ENCODE measurements around the gene PIAS1. TPM values are rescaled to one million over a fixed set of nuclear protein-coding genes. Genes with fewer than 3 reads are reported as not detected.

PIAS1 gene
- total RNA-seq, 1 experiment from 2014 or later, result 25.9 TPM

- TF ChIP-seq EGR1 (IDR thresholded peaks at IDR 0.05; ENCODE audit: low read depth), result no peak
- TF ChIP-seq ZBTB33 (IDR thresholded peaks at IDR 0.05; ENCODE audit: extremely low read depth, insufficient replicate concordance, low read length), result no peak
- TF ChIP-seq CEBPB (IDR thresholded peaks at IDR 0.05; ENCODE audit: low read depth), result no peak
- TF ChIP-seq CBX3 (IDR thresholded peaks at IDR 0.05; ENCODE audit: low read depth), result no peak
- no peak for TF ChIP-seq EZH2phosphoT487 (IDR thresholded peaks at IDR 0.05; ENCODE audit: borderline replicate concordance)
- no peak for TF ChIP-seq MAX (IDR thresholded peaks at IDR 0.05)
- TF ChIP-seq CTCF (IDR thresholded peaks at IDR 0.05 in 2 of 3, conservative IDR thresholded peaks at IDR 0.05 in 1 of 3; ENCODE audit: borderline replicate concordance in 1 of 3, insufficient read depth in 1 of 3, low read depth in 2 of 3, low read length in 2 of 3), result no peak
- no peaks in the 10 kb centered on the region for H3K9me2 ChIP-seq (ENCODE audit: insufficient read depth)
- no peaks in the 10 kb centered on the region for H3K9me3 ChIP-seq (ENCODE audit: control insufficient read depth in 1 of 2, insufficient read depth in 1 of 2, low read depth in 1 of 2, low read length in 2 of 2)
- no peaks in the 10 kb centered on the region for H4K20me1 ChIP-seq (ENCODE audit: insufficient read depth)
- H3K27me3 ChIP-seq (ENCODE audit: insufficient read depth, low read length), result no peaks in the 10 kb centered on the region
- ChIA-PET RAD21 (ENCODE audit: low non-redundant PET in 1 of 2, low total read pairs in 2 of 2, uncharacterized antibody in 2 of 2, unreplicated experiment in 2 of 2) (interaction anchor here in 1 of 2 experiments (0.6 kb wide), 1 partner anchor 48 kb away, joined by 3 read pairs; no protein-coding TSS in a partner anchor), CTCF (no interaction called here), POLR2A (no interaction called here)
- no peak overlapping the region for H2AFZ ChIP-seq (ENCODE audit: low read depth, low read length, poor library complexity, severe bottlenecking)
- no peaks in the 10 kb centered on the region for H3K36me3 ChIP-seq (ENCODE audit: control insufficient read depth in 1 of 2, insufficient read depth in 2 of 2, low read length in 2 of 2)
- no peak overlapping the region for H3K27ac ChIP-seq (ENCODE audit: low read depth, low read length)
- intact Hi-C loops (cut with micrococcal nuclease), result no loop called here
- no peak overlapping the region for H3K9ac ChIP-seq (ENCODE audit: low read length)
- DNase-seq (ENCODE audit: low read depth, low spot score) (no peak), ATAC-seq (no peak)
- H3K4me2 ChIP-seq (ENCODE audit: low read length), result no peak overlapping the region
- peaks cover 68% of the 10 kb centered on the region for H3K79me2 ChIP-seq (ENCODE audit: insufficient read depth, low read length)
- H3K4me1 ChIP-seq (ENCODE audit: control insufficient read depth in 1 of 2, insufficient read depth in 2 of 2, low read length in 2 of 2), result no peaks in the 10 kb centered on the region
- BruUV-seq (replicated peaks), result no TSS peak
- H3K4me3 ChIP-seq (replicated peaks in 1 of 2; ENCODE audit: low read depth in 1 of 2, low read length in 2 of 2), result no peak overlapping the region
These were observed 59.6 kb downstream of the PIAS1 start for GRCh38 chr15:68113751-68114150.

Measured in HCT116 (cell line).